Measurements from ENCODE around the gene SLC6A15.
A peak's percentile ranks its signal among the peaks of the same experiment; 100 is the strongest.

Gene SLC6A15

DNA sequence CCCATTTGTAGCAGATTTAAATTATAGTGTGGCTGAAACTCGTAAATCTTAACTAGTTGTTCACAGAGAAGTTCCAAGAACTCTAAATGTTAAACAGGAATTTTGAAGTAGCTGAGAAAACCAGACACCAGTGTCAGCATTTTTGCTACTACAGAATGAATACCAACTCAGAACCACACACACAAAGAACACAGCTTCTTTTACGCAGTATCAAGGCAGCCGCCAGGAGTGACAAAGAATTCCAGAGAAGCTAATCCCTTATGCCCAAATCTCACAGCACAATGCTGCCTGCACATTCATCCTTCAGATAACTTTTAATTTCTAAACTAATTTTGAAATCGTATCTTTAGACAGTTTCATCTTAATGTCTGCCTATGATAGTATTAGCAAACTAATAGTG lies 37.4 kb downstream of the SLC6A15 start:
- DNase-seq, result no peak

DNA sequence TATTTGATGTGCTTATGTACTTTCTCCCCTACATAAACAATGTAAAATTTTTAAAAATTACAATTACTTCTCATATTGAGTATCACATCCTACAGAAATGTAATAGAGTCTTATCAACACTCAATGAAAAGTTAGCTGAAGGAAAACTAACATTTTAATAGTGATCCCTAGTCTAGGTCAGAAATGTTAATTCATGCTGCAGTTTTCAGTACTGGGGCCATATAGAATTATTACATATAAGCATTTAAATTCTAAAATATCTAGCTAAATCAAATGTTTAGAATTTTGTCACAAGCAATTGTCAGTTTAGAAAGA lies 37.8 kb downstream of the SLC6A15 start:
- DNase-seq, result no peak

DNA sequence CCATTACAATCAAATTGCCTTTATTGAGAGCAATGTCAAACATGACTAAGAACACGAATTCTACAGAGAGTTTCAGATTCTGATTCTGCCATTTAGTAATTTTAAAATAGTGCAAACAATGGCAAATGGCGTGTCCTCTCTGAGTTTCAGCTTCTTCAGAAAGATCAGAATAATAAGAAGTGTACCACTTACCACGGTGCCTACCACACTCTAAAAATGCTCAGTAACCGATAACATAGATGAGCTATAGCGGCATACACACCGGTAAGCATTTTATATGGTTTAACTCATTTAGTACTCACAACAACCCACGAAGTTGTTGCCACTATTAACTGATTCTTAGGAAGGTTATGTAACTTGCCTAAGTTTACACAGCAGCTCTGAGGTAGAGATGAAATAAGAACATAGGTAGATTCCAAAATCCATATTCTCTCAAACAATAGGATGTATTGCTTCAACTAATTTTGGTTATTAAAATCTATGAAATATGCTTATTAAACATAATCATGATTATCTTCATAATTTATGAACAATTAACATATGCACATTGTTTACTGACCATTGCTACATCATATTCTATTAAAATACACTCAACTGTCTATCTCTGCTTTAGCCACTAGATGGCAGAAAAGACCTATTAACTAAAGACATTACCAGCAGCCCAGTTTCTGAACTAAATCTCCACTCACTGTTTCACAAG lies 38.3 kb downstream of the SLC6A15 start:
- DNase-seq, result peak in 2 of 58 donors; percentile 5 to 52

DNA sequence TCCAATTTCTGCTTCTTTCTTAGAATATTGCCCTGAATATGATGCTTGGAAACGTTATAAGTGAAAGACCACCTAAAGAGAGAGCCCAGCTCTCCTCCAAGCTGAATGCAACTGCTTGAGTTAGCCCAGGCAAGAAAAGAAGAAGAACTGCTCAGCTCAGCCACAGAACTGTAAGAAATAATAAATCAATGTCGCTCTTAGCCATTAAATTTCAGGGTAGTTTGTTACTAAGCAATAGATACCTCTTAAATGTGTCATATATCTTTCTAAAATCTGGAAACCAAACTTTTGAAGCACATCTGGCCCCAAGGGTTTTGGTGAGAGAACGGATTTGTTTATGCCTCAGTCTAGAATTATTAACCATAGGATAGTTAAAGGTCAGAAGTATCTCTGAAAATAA lies 50.4 kb downstream of the SLC6A15 start:
- no peak for DNase-seq

DNA sequence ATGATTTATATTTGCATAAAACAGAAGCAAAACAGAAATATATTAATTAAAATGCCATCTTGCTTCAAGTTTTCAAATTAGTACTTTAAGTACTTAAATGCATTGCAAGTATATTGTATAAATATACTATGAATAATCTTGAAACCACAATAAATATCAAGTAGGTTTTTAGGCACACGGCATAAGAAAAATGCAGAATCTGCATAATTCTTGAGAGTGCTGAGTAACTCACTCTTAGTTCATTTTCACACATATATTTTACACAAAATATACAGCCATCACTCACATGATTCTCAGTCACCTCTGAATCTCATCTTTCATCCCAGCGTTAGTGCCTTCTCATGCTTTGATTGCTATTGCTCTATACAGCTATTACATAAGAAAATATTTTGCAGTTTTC lies 51.9 kb downstream of the SLC6A15 start:
- no peak for DNase-seq

DNA sequence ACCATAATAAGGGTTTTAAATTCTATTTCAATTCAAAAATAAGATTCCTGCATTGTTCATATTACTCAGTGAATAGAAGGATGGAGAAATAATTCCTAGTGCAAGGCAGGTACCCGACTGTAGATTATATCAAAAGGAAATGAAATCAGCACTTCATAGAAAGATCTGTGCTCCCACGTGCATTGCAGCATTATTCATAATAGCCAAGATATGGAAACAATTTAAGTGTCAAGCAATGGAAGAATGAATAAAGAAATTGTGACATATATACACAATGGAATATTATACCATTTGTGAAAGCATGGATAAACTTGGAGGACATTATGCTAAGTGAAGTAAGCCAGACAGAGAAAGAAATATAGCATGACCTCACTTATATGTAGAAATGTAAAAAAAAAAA lies 53.8 kb downstream of the SLC6A15 start:
- no peak for DNase-seq

DNA sequence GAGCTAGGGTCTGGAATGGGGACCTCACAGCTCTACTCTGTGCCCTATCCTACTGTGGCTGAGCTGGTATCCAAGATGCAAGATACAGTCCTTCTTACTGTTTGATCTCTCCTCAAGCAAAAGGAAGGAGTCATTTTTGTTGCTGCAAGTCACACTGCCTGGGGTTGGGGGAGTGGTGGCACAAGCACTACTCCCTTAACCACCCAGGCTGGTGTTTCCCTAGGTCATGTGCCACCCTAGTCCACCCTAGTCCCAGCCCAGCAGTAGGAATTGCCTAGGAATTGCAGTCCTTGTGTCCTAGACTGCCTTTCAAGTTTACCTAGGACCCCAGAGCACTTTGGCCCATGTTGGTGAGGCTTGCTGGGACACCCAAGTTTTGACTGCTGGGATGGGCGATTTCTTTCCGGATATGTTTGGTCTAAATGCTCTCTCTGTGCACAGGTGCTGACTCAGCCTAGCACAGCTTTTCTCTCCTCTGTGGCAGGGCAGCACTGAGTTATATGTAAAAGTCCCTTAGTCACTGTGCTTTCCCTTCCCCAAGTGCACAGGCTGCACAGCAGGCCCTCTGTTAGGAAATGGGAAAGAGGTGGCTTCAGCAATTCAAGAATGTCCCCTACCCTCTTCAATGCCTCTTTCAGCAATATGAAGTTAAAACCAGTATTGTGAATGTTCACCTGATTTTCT lies 54.9 kb downstream of the SLC6A15 start:
- DNase-seq, result no peak

DNA sequence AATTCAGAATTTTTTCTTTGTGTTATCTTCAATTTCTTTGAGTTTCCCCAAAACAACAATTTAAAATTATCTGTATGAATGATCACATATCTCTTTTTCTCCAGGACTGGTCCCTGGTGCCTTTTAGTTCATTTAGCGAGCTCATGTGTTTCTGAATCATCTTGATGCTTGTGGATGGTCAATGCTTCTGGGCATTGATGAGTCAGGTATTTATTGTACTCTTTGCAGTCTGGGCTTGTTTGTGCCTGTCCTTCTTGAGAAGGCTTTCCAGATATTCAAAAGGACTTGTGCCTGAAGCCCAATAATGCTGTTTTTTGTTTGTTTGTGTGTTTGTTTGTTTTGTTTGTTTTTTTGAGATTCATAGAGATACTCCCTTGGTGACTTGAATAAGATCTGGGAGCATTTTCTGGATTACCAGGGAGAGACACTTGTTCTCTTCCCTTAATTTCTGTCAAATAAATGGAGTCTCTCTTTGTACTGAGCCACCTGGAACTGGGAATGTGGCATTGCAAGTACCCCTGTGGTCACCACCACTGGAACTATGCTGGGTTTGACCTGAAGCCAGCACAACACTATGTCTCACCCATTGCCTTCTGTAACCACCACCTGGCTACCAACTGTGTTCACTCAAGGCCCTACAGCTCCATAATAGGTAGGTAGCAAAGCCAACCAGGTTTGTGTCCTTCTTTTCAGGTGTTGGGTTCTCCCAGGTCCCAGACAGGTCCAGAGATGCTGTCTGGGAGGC lies 56.3 kb downstream of the SLC6A15 start:
- DNase-seq, result no peak

DNA sequence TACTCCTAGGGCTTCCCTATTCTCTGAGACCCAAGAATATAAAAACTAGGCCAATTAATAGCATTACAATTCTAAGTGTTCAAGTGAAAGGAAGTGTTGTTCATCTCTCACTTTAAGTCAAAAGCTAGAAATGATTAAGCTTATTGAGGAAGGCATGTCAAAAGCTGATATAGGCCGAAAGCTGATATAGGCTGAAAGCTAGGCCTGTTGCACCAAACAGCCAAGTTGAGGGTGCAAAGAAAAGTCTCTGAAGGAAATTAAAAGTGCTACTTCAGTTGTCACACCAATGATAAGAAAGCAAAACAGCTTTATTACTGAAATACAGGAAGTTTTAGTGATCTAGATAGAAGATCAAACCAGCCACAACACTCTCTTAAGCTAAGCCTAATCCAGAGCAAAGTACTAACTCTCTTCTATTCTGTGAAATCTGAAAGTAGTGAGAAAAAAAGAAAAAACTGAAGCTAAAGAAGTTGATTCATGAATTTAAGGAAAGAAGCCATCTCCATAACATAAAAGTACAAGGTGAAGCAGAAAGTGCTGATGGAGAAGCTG lies 68.9 kb downstream of the SLC6A15 start:
- no peak for DNase-seq

DNA sequence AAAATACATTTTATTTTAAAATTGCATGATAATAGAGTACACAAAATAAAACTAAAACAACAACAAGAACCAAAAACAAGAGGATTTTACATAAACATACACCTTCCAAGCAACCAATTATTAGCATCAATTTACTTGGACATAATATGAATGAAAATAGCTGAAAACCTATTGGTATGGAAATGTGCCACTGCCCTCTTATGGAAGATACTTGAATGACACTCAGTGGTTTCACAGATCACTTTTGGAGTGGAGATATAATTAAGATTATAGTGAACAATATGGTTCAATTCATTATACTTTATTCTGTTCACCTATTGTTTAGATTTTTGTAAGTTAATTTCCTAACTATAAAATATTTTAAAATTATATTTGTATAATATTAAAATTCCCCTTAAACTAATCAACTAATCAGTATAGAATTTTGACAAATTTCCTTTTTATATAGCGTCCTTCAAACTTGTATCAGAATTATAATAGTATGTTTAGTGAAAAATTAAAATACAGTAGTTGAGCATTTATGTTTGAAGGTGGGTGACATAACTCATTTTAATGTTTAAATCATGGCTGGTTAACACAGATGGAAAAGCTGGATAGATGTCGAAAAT lies 70.1 kb downstream of the SLC6A15 start:
- DNase-seq, result peak in 3 of 58 donors; percentile 0 to 11 (median 7)

DNA sequence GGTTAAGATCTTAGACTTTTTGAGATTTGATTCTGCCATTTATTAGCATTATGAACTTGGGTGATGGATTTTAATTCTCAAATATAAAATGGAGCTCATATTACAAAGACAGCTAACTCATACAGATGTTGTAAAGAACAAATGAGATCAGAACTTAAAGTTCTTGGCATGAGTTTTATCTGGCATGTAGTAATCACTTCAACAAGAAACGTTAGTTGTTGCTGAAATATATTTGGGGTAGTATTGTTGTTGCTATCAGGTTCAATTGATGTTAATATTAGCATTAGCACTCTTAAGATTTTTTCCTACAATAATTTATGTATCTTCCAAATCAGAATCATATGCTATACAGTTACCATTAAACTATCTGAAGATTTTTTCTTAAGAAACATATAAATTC lies 71.0 kb downstream of the SLC6A15 start:
- DNase-seq, result no peak

DNA sequence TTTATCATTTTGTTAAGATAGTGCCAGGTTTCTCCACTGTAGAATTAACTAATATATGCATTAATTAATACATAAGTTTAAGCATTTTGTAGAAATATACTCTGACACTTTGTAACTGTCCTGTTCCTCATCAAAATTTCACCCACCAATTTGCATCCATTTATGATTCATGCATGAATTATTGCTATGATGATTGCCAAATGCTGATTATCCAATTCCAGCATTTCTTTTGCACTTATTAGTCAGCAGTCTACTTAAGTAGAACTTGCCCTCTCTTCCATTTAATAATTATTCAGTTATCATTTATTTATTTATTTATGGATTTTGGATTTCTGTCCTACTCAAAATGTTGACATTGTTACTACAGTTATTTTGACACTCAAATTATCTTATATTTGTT lies 72.2 kb downstream of the SLC6A15 start:
- no peak for DNase-seq

DNA sequence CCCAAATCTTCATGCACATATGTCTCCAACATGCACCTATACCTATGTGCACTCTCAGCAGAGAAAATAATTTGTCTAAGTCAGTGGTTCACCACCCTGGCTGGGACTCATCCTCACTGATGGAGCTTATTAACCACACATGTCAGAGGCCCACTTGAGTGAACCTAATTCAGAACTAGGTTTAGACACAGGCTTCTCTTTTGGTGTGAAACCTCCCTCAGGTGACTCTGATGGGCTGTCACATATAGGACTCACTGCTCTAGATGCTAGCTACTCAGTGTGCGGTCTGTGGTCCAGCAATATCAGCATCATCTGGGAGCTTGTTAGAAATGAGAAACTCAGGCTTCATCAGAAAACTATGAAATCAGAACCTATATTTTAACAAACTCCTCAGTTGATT lies 85.7 kb downstream of the SLC6A15 start:
- DNase-seq, result no peak

DNA sequence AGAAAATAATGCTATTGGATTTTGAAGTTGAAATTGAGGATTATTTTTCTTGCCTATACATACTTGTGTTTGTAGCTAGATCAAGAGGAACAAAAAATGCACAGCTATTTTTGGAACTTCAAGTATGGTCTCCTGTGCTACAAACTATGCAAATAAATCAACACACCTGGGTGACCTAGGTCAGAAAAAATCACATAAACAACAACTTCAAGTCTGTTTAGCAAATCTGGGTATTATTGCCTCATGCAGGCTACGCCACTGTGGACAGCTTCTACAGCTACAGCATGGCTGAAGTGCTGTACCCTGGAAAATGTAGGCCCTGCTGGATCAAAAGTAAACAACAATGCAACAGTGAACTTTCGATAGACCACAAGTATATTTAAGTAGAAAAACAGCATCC lies 87.5 kb downstream of the SLC6A15 start:
- DNase-seq, result no peak

DNA sequence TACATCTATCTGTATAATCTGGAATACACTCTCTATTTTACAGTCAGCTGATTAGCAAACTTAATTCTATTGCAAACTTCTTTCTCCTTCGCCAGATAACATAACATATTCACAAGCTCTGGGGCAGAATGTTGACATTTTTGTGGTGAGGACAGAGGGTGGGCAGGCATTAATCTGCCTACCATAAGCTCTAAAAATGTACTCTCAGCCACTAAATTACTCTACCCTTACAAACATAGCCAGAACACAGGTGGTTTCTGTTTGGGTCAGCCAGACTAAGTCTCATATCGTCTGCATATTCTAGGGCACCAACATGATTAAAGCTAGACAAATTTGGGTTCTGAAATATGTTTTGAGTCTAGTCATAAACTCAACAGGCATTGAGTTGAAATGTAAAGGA lies 90.1 kb downstream of the SLC6A15 start:
- no peak for DNase-seq

DNA sequence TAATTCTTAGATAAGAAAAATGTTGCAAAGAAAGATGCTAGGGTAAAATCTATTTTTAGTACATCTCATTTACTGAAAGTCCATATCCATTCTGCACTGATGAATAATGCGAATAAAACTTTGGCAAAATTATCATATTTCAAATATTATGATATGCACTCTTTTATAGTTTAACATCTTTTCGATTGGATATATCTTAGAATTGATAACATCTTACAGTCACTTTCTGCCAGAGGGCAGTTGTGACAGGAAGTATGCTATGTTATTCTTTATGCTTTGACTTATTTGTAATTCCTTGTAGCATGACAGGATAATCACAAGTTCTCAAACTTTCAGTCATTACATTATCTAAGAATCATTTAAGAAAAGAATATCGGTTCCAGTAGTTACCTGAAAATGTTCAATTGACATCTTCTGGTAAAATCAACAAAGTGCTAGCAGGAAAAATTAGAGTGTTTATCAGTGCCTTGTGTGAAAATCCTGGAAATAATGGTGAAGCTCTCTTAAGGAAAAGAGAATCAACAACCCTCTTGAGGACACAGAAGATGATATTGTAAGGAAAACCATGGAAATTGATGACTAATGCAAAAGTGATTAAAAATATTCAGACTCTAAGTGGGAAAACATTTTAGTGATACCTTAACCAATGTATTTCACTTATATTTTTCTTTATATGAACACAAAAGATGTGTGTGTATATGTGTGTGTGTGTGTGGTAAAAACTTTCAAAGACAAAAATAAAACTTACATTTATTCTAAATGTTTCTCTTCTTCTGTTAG lies 95.5 kb downstream of the SLC6A15 start:
- DNase-seq, result no peak

DNA sequence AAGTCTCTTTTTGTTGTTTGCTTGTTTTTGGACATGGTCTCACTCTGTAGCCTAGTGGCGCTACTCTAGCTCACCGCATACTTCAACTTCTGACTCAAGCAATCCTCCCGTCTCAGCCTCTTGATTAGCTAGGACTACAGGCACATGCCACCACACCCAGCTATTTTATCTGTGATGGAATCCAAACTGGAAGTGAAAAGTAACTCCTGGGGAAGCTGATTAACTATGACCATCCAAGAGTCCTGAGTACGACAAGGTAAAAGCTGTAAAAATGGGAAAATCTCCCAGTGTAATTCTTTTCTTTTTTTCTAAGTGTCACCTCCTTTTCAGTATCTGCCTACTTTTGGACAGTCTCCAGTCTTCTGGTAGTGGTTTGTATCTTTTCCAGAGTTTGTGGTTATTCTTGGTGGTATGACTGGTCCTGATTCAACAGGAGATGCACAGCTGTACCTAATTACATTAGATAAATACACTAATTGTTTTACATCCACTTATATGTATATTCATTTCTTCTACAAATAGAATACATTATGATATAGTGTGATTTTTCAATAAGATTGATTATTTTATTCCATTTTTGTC lies 97.8 kb downstream of the SLC6A15 start:
- no peak for DNase-seq

DNA sequence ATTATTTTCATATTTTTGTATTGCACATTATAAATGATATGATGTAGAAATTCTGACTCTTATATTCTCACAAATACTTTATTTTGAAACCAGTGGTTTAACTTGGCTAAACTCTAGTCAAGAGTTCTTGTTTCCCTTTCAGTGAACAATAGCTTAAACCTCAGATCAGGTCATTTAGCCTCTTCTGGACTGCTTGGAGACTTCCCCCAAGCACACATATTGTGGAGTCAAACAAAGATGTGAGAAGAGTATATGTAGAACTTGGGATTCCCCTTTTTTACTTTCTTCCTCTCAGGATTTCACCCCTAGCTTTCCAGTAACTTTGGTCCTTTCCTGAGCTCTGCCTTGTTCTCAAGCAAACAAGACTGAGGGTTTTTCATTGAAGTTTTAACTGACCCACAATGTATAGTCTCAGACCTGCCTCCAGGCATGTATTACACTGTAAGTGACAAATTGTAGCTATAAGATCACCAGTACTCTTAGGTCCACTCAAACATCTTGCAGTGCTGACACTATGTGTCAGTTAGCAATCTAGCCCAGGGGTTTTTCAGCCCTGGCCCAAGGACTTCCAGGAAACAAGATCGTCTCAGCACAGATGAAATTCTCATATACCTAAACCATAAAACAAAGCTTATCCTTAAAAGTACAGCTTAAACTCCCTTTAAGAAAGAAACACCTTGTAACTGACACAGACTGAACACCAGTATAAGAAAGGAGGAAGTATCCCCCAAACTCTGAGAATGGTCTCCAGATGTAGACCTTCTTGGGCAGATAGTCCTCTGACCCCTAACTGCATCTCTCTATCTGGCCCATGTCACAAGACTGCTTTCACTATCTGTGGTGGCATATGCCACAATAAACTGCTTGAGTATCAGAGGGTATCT lies 98.6 kb downstream of the SLC6A15 start:
- no peak for DNase-seq

DNA sequence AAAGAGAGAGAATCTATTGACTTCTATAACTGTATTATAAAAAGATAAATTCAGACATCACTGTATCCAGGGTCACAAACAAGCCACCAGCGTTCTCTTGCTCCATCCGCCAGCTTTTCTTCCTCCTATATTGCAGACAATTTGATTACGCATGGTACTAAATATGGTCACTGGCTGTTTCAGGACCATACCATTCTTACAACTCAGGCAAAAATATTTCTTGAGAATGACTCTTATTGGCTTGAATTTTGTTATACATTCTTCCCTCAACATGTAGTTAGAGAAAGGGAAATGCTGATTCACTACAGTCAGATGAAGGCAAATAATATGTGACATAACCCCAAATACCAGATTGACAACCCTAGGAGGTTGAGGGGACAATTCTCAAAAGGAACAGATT lies 101.3 kb downstream of the SLC6A15 start:
- no peak for DNase-seq

DNA sequence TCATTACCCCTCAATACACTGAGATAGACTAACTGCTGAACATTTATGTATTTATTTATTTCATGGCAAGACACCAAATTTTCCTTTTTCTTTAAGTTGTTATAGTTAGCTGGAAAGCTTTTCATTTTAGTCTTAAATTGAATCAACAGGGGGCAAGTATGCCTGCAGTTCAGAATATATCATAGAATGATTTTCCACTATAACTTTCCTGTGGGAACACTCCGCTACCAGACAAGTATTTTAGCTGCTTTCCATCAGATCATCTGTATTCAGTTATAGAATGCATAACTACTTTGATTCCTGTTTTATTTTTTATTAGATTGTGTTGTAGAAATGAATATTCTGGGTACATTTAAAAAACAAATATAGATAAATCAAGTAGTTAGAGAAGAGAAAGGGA lies 102.0 kb downstream of the SLC6A15 start:
- no peak for DNase-seq

All from anterior cingulate cortex (tissue), 58 donors.